ENCODE measurements around the gene GALM. TPM values are rescaled to one million over a fixed set of nuclear protein-coding genes. Genes with fewer than 3 reads are reported as not detected.
"Not testable (repeated sequence)": the region's sequence is repeated elsewhere in the genome, so short reads cannot be mapped to it uniquely, and the experiment has no call there.

Gene GALM
- total and polyA plus RNA-seq, 2 of the 13 experiments (the other 11 are each of a cell fraction or from before 2014, with no cell fraction given) = 65.5 to 90.0 TPM

DNA sequence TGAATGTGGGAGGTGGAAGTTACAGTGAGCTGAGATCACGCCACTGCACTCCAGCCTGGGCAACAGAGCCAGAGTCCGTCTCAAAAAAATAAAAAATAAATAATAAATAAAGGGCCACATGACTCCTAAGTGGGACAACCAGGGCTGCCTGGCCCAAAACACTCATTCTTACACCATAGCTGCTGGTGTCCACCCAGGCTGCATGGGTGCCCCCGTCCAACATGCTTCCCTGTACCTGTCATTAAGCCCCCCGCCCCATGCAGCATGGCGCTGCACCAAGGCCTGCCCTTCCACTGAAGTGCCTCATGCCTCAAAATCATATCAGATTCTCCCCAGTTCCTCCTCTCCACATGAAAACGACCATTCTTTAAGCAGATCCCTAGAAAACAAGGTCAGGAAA is 10.8 kb downstream of the GALM start:
- Histone ChIP-seq H3K36me3 (replicated peaks in 1 of 2; ENCODE audit: control insufficient read depth in 1 of 2, insufficient read depth in 2 of 2, low read length in 2 of 2) (peaks cover 34 to 51% of the 10 kb centered on the region in 2 experiments), H3K9me3 (ENCODE audit: low read length) (no peaks in the 10 kb centered on the region), H3K27me3 (ENCODE audit: control insufficient read depth in 1 of 2, insufficient read depth in 2 of 2, low read length in 2 of 2) (no peaks in the 10 kb centered on the region), H3K4me2 (ENCODE audit: low read depth, low read length) (no peak overlapping the region), H2AFZ (ENCODE audit: low read length) (no peak overlapping the region), H3K79me2 (ENCODE audit: insufficient read depth, low read length) (peaks cover 28% of the 10 kb centered on the region), H3K9ac (ENCODE audit: insufficient read depth, low read depth, low read length) (no peak overlapping the region), H4K20me1 (ENCODE audit: insufficient read depth, low read length) (no peaks in the 10 kb centered on the region), H3K27ac (ENCODE audit: extremely low read length, insufficient read depth, low read length) (peak overlapping the region; percentile 59), H3K4me3 (replicated peaks in 1 of 3; ENCODE audit: insufficient read depth in 1 of 3, low read depth in 2 of 3, low read length in 3 of 3) (no peak overlapping the region), H3K4me1 (ENCODE audit: insufficient read depth, low read length) (peaks cover 29% of the 10 kb centered on the region)
- in situ Hi-C loops (cut with HindIII; ENCODE audit: extremely low pct_ligation_motif_present, low pct_unique_long_range_greater_than_20kb) = no loop called here
- intact Hi-C loops (cut with micrococcal nuclease; ENCODE audit: unreplicated experiment) = no loop called here
- ChIA-PET POLR2A (interaction anchor here (1.4 to 3.7 kb wide), 2 partner anchors 11 to 14 kb away, joined by 3 to 25 read pairs; partner anchors contain the start of gene GALM), CTCF (ENCODE audit: low intra/inter-chr PET ratio, low total read pairs) (no interaction called here)
- no peak for ATAC-seq
- TF ChIP-seq ZNF547 (CRISPR knock-in tag; IDR thresholded peaks at IDR 0.05) (no peak), MED1 (CRISPR knock-in tag; IDR thresholded peaks at IDR 0.05) (no peak), HIVEP1 (CRISPR knock-in tag; IDR thresholded peaks at IDR 0.05) (0 out of 2 replicates have a peak, but pooled peaks have one; percentile 8)
- no peak for FAIRE-seq
- WGBS (ENCODE audit: low lambda C conversion rate) = 75% methylated on average over 6 of the region's 6 CpGs
- no peak for DNase-seq (ENCODE audit: low spot score)
- no TSS peak for BruUV-seq (replicated peaks)

DNA sequence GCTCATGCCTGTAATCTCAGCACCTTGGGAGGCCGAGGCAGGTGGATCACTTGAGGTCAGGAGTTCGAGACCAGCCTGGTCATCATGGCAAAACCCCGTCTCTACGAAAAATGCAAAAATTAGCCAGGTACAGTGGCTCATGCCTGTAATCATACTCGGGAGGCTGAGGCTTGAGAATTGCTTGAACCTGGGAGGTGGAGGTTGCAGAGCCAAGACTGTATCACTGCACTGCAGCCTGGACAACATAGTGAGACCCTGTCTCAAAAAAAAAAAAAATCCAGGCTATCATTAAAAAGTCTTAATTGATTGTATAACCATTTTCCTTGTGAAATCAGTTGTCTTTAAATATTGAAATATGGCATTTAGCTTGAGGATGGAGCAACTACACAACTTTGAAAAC is 15.0 kb downstream of the GALM start:
- H3K9me3 ChIP-seq (ENCODE audit: low read length); in situ Hi-C loops (cut with HindIII; ENCODE audit: extremely low pct_ligation_motif_present, low pct_unique_long_range_greater_than_20kb); CTCF ChIA-PET (ENCODE audit: low intra/inter-chr PET ratio, low total read pairs); ATAC-seq; H3K79me2 ChIP-seq (ENCODE audit: insufficient read depth, low read length); H2AFZ ChIP-seq (ENCODE audit: low read length); H3K9ac ChIP-seq (ENCODE audit: insufficient read depth, low read depth, low read length); BruUV-seq (replicated peaks); H3K4me3 ChIP-seq (replicated peaks in 1 of 3; ENCODE audit: insufficient read depth in 1 of 3, low read depth in 2 of 3, low read length in 3 of 3); H3K27me3 ChIP-seq (ENCODE audit: control insufficient read depth in 1 of 2, insufficient read depth in 2 of 2, low read length in 2 of 2); intact Hi-C loops (cut with micrococcal nuclease; ENCODE audit: unreplicated experiment); H4K20me1 ChIP-seq (ENCODE audit: insufficient read depth, low read length); POLR2A ChIA-PET; H3K27ac ChIP-seq (ENCODE audit: extremely low read length, insufficient read depth, low read length); FAIRE-seq; H3K4me2 ChIP-seq (ENCODE audit: low read depth, low read length); DNase-seq (ENCODE audit: low spot score): not testable (repeated sequence)
- Histone ChIP-seq H3K36me3 (replicated peaks in 1 of 2; ENCODE audit: control insufficient read depth in 1 of 2, insufficient read depth in 2 of 2, low read length in 2 of 2) (peaks cover 37 to 79% of the 10 kb centered on the region in 2 experiments), H3K4me1 (ENCODE audit: insufficient read depth, low read length) (peaks cover 35% of the 10 kb centered on the region)
- over 99% methylated on average over 5 of the region's 5 CpGs for WGBS (ENCODE audit: low lambda C conversion rate)
- TF ChIP-seq ZNF121 (CRISPR knock-in tag; IDR thresholded peaks at IDR 0.05) = peak; percentile 85

All from HepG2 (cell line).